ENCODE data around the gene APP.
"Not testable (repeated sequence)": the region's sequence is repeated elsewhere in the genome, so short reads cannot be mapped to it uniquely, and the experiment has no call there.

The APP gene

DNA sequence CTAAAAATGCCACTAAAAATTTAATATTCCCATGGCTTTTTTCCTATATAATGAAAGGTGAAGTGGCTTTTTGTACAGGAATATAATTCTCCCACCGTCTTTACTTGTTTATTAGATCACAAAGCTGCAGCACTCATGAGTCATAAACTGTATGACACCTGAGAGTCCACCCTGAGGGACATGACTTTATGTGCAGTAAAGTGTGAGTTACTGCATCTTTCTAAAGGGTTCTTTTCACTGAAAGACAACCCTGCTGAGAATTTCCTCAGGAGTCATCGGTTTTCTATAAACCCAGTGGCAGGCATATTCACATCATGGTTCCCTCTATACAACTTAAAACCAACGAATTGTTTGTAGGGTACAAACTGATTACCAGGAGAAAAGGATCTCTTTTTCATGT lies 77.4 kb downstream of the APP start:
- Histone ChIP-seq H3K27me3 (ENCODE audit: control insufficient read depth, insufficient read depth, low read length) (no peaks in the 10 kb centered on the region), H3K36me3 (ENCODE audit: control insufficient read depth, low read depth, low read length) (peaks cover 14% of the 10 kb centered on the region), H3K27ac (ENCODE audit: low read length) (no peak overlapping the region), H3K4me3 (ENCODE audit: low read length) (no peak overlapping the region), H3K4me1 (ENCODE audit: control insufficient read depth, low read depth, low read length) (peaks cover 27% of the 10 kb centered on the region), H3K9me3 (ENCODE audit: control insufficient read depth, low read depth, low read length) (no peaks in the 10 kb centered on the region), H3K9ac (ENCODE audit: low read length) (no peak overlapping the region)

- Histone ChIP-seq H3K9ac (ENCODE audit: low read length) (no peak overlapping the region), H3K27ac (ENCODE audit: low read length) (no peak overlapping the region), H3K27me3 (ENCODE audit: control insufficient read depth, insufficient read depth, low read length) (no peaks in the 10 kb centered on the region), H3K9me3 (ENCODE audit: control insufficient read depth, low read depth, low read length) (no peaks in the 10 kb centered on the region), H3K36me3 (ENCODE audit: control insufficient read depth, low read depth, low read length) (peaks cover 16% of the 10 kb centered on the region), H3K4me1 (ENCODE audit: control insufficient read depth, low read depth, low read length) (peaks cover 27% of the 10 kb centered on the region), H3K4me3 (ENCODE audit: low read length) (no peak overlapping the region)
Observed at GRCh38 chr21:26091480-26092018, 79.0 kb downstream of the APP start.

- peaks cover 16% of the 10 kb centered on the region for H3K36me3 ChIP-seq (ENCODE audit: control insufficient read depth, low read depth, low read length)
- no peak overlapping the region for H3K4me3 ChIP-seq (ENCODE audit: low read length)
- no peak overlapping the region for H3K27ac ChIP-seq (ENCODE audit: low read length)
- no peaks in the 10 kb centered on the region for H3K27me3 ChIP-seq (ENCODE audit: control insufficient read depth, insufficient read depth, low read length)
- peaks cover 27% of the 10 kb centered on the region for H3K4me1 ChIP-seq (ENCODE audit: control insufficient read depth, low read depth, low read length)
- no peak overlapping the region for H3K9ac ChIP-seq (ENCODE audit: low read length)
- no peaks in the 10 kb centered on the region for H3K9me3 ChIP-seq (ENCODE audit: control insufficient read depth, low read depth, low read length)
Observed at GRCh38 chr21:26089730-26090129, 80.8 kb downstream of the APP start.

GRCh38 chr21:26087223-26087918 lies 83.2 kb downstream of the APP start:
- Histone ChIP-seq H3K36me3 (ENCODE audit: control insufficient read depth, low read depth, low read length) (peaks cover 16% of the 10 kb centered on the region), H3K27me3 (ENCODE audit: control insufficient read depth, insufficient read depth, low read length) (no peaks in the 10 kb centered on the region)

DNA sequence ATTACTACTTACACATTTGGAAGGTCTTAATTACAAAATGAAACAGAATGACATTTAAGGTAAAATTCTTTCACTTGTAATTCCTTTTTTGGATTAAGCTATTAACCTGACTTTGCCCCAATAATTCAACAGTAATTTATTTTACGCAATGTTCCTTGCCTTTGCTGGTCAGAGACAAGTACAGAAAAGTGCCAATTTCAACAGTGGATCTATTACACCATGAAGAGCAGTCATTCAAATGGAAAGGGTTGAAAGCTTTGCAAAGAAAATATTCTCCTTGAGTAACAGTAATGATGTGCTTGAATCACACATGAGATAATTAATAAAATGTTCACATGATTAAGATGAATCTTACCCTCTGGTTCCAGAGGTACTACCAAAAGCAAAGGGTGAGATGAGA lies 84.7 kb downstream of the APP start:
- H3K9ac ChIP-seq (ENCODE audit: low read length): no peak overlapping the region
- no peaks in the 10 kb centered on the region for H3K9me3 ChIP-seq (ENCODE audit: control insufficient read depth, low read depth, low read length)
- no peaks in the 10 kb centered on the region for H3K27me3 ChIP-seq (ENCODE audit: control insufficient read depth, insufficient read depth, low read length)
- H3K4me1 ChIP-seq (ENCODE audit: control insufficient read depth, low read depth, low read length): peaks cover 25% of the 10 kb centered on the region
- H3K36me3 ChIP-seq (ENCODE audit: control insufficient read depth, low read depth, low read length): peaks cover 16% of the 10 kb centered on the region
- no peak overlapping the region for H3K27ac ChIP-seq (ENCODE audit: low read length)
- no peak overlapping the region for H3K4me3 ChIP-seq (ENCODE audit: low read length)

More at GRCh38 chr21:26087223-26087918, 83.2 kb downstream of the APP start:
- H3K9ac ChIP-seq (ENCODE audit: low read length): no peak overlapping the region
- H3K4me3 ChIP-seq (ENCODE audit: low read length): no peak overlapping the region
- H3K4me1 ChIP-seq (ENCODE audit: control insufficient read depth, low read depth, low read length): peaks cover 24% of the 10 kb centered on the region
- H3K27ac ChIP-seq (ENCODE audit: low read length): no peak overlapping the region
- H3K9me3 ChIP-seq (ENCODE audit: control insufficient read depth, low read depth, low read length): no peaks in the 10 kb centered on the region

- Histone ChIP-seq H3K4me1 (ENCODE audit: control insufficient read depth, low read depth, low read length) (peaks cover 27% of the 10 kb centered on the region), H3K9ac (ENCODE audit: low read length) (no peak overlapping the region), H3K36me3 (ENCODE audit: control insufficient read depth, low read depth, low read length) (peaks cover 16% of the 10 kb centered on the region), H3K27ac (ENCODE audit: low read length) (no peak overlapping the region), H3K4me3 (ENCODE audit: low read length) (no peak overlapping the region), H3K27me3 (ENCODE audit: control insufficient read depth, insufficient read depth, low read length) (no peaks in the 10 kb centered on the region), H3K9me3 (ENCODE audit: control insufficient read depth, low read depth, low read length) (no peaks in the 10 kb centered on the region)
Observed at GRCh38 chr21:26085127-26085526, 85.4 kb downstream of the APP start.

DNA sequence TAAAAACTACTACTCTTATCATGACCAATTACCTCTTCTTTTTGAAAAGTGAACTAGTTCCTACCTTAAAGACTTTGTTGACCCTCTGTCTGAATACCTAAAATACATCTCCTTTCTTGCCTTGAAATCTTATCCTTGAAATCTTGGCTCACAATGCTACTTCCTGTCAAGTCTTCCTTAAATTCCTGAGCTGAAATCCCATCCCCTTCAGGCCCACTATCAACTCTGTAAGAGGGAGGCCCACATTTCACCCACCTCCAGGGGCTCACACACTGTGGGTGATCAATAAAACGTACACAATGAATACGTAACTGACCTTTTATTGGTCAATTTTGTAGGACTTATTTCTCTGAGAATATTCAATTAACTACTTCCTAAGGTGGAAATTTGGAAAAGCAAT lies 88.0 kb downstream of the APP start:
- Histone ChIP-seq H3K27ac (ENCODE audit: low read length) (peak overlapping the region; percentile 52), H3K4me1 (ENCODE audit: control insufficient read depth, low read depth, low read length) (peaks cover 35% of the 10 kb centered on the region), H3K9ac (ENCODE audit: low read length) (no peak overlapping the region), H3K4me3 (ENCODE audit: low read length) (no peak overlapping the region), H3K27me3 (ENCODE audit: control insufficient read depth, insufficient read depth, low read length) (no peaks in the 10 kb centered on the region), H3K36me3 (ENCODE audit: control insufficient read depth, low read depth, low read length) (no peaks in the 10 kb centered on the region), H3K9me3 (ENCODE audit: control insufficient read depth, low read depth, low read length) (no peaks in the 10 kb centered on the region)

DNA sequence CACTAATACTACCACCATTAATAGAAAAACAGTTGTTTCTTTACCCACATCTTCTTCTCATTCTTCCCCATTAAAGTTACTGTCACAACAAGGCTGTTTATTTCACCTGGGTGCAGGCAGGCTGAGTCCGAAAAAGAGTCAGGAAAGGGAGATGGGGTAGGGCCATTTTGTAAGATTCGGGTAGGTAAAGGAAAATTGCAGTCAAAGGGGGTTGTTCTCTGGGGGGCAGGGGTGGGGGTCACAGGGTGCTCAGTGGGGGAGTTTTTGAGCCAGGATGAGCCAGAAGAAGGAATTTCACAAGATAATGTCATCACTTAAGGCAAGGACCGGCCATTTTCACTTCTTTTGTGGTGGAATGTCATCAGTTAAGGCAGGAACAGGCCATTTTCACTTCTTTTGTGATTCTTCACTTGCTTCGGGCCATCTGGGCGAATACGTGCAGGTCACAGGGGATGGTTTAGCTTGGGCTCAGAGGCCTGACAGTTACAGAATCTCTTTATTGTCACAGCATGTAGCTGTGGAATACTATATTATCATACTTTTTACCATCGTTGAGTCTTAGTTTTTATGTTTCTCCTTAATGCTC lies 89.3 kb downstream of the APP start:
- H3K36me3 ChIP-seq (ENCODE audit: control insufficient read depth, low read depth, low read length); H3K9me3 ChIP-seq (ENCODE audit: control insufficient read depth, low read depth, low read length); H3K27me3 ChIP-seq (ENCODE audit: control insufficient read depth, insufficient read depth, low read length): not testable (repeated sequence)
- H3K4me3 ChIP-seq (ENCODE audit: low read length): peak overlapping the region; percentile 27
- peak overlapping the region; percentile 6 for H3K9ac ChIP-seq (ENCODE audit: low read length)
- H3K27ac ChIP-seq (ENCODE audit: low read length): peak overlapping the region; percentile 74
- H3K4me1 ChIP-seq (ENCODE audit: control insufficient read depth, low read depth, low read length): peaks cover 38% of the 10 kb centered on the region

DNA sequence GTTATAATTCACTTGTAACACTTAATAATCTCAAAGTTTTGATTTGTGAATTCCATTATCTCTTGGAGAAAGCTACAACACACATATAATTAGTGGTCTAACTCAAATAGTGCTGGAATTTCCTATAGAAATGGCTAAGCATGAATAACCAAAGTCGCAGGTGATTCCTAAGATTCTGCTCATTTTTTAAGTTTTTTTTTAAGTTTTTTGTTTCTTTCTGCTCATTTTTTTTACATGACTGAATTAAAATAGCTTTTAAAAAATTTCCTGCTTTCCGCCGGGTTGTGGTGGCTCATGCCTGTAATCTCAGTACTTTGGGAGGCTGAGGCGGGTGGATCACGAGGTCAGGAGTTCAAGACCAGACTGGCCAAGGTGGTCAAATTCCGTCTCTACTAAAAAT lies 90.4 kb downstream of the APP start:
- no peaks in the 10 kb centered on the region for H3K27me3 ChIP-seq (ENCODE audit: control insufficient read depth, insufficient read depth, low read length)
- H3K4me3 ChIP-seq (ENCODE audit: low read length): no peak overlapping the region
- H3K4me1 ChIP-seq (ENCODE audit: control insufficient read depth, low read depth, low read length): peaks cover 38% of the 10 kb centered on the region
- no peaks in the 10 kb centered on the region for H3K9me3 ChIP-seq (ENCODE audit: control insufficient read depth, low read depth, low read length)
- no peaks in the 10 kb centered on the region for H3K36me3 ChIP-seq (ENCODE audit: control insufficient read depth, low read depth, low read length)
- peak overlapping the region; percentile 4 for H3K27ac ChIP-seq (ENCODE audit: low read length)
- H3K9ac ChIP-seq (ENCODE audit: low read length): no peak overlapping the region

GRCh38 chr21:26079366-26079765 lies 91.2 kb downstream of the APP start:
- Histone ChIP-seq H3K4me3 (ENCODE audit: low read length) (no peak overlapping the region), H3K4me1 (ENCODE audit: control insufficient read depth, low read depth, low read length) (peaks cover 38% of the 10 kb centered on the region), H3K27me3 (ENCODE audit: control insufficient read depth, insufficient read depth, low read length) (no peaks in the 10 kb centered on the region), H3K9ac (ENCODE audit: low read length) (no peak overlapping the region), H3K36me3 (ENCODE audit: control insufficient read depth, low read depth, low read length) (no peaks in the 10 kb centered on the region), H3K9me3 (ENCODE audit: control insufficient read depth, low read depth, low read length) (no peaks in the 10 kb centered on the region), H3K27ac (ENCODE audit: low read length) (no peak overlapping the region)

DNA sequence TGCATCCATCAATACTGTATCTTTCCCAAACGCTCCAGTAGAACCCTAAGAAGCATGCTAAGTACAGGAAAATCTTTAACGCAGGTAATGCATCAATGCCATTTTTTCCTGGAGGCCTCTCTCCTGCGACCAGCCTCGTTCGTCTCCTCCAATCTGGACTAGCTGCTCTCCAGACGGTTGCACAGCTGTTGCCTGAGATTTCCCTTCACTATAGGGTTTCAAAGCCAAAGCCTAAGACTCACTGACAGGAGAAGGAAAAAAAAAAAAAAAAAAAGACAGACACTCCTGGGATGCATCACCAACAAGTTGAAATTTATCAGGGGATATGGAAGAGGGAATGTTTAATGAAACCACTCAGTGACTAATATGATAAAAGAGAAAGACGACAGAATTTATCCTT lies 93.0 kb downstream of the APP start:
- Histone ChIP-seq H3K9ac (ENCODE audit: low read length) (no peak overlapping the region), H3K4me1 (ENCODE audit: control insufficient read depth, low read depth, low read length) (peaks cover 35% of the 10 kb centered on the region), H3K27ac (ENCODE audit: low read length) (peak overlapping the region; percentile 2), H3K9me3 (ENCODE audit: control insufficient read depth, low read depth, low read length) (no peaks in the 10 kb centered on the region), H3K27me3 (ENCODE audit: control insufficient read depth, insufficient read depth, low read length) (no peaks in the 10 kb centered on the region), H3K36me3 (ENCODE audit: control insufficient read depth, low read depth, low read length) (no peaks in the 10 kb centered on the region), H3K4me3 (ENCODE audit: low read length) (no peak overlapping the region)

Data from iPS-18a (cell line).